NOMO-1 treated with dmso at 0.1 percent for 144 hours (cell line): Measurements from ENCODE around the gene NKTR.

Experiments
- DNase-seq: peaks from one replicate; lab custom pipeline; 2025; ENCODE audit not compliant: unreplicated experiment; lab: John Stamatoyannopoulos, UW

Gene NKTR

GRCh38 chr3:42660131-42660715 is 59.7 kb downstream of the NKTR start:
- no peak for DNase-seq

- no peak for DNase-seq
Measured at GRCh38 chr3:42660898-42661297, 60.4 kb downstream of the NKTR start.

GRCh38 chr3:42661593-42662022 is 61.1 kb downstream of the NKTR start:
- DNase-seq = no peak

GRCh38 chr3:42662037-42662812 is 61.7 kb downstream of the NKTR start:
- DNase-seq = no peak

- DNase-seq = no peak
Measured at GRCh38 chr3:42662813-42663535, 62.5 kb downstream of the NKTR start.

- DNase-seq = no peak
Measured at GRCh38 chr3:42663581-42664437, 63.3 kb downstream of the NKTR start.

- DNase-seq = no peak
Measured at GRCh38 chr3:42664438-42664803, 63.9 kb downstream of the NKTR start.

- no peak for DNase-seq
Measured at GRCh38 chr3:42665050-42665878, 64.8 kb downstream of the NKTR start.

- no peak for DNase-seq
Measured at GRCh38 chr3:42666022-42666421, 65.5 kb downstream of the NKTR start.

GRCh38 chr3:42666577-42666998 is 66.1 kb downstream of the NKTR start:
- DNase-seq = no peak

GRCh38 chr3:42667096-42667522 is 66.6 kb downstream of the NKTR start:
- DNase-seq = no peak

GRCh38 chr3:42667523-42668412 is 67.3 kb downstream of the NKTR start:
- DNase-seq = no peak

GRCh38 chr3:42668413-42668760 is 67.9 kb downstream of the NKTR start:
- no peak for DNase-seq

GRCh38 chr3:42668793-42669217 is 68.3 kb downstream of the NKTR start:
- no peak for DNase-seq

GRCh38 chr3:42670051-42670576 is 69.6 kb downstream of the NKTR start:
- no peak for DNase-seq

- no peak for DNase-seq
Measured at GRCh38 chr3:42670670-42671069, 70.2 kb downstream of the NKTR start.

- DNase-seq = no peak
Measured at GRCh38 chr3:42672515-42672914, 72.0 kb downstream of the NKTR start.

- no peak for DNase-seq
Measured at GRCh38 chr3:42673082-42673481, 72.6 kb downstream of the NKTR start.

GRCh38 chr3:42674146-42674545 is 73.7 kb downstream of the NKTR start:
- DNase-seq = no peak
